Measurements from ENCODE around the gene COL2A1. TPM values are rescaled to one million over a fixed set of nuclear protein-coding genes. Genes with fewer than 3 reads are reported as not detected.

The COL2A1 gene
- total and polyA plus RNA-seq, 9 of the 15 experiments (the other 6 are each of a cell fraction or from before 2014, with no cell fraction given) = 0.46 TPM; not detected in 8

DNA sequence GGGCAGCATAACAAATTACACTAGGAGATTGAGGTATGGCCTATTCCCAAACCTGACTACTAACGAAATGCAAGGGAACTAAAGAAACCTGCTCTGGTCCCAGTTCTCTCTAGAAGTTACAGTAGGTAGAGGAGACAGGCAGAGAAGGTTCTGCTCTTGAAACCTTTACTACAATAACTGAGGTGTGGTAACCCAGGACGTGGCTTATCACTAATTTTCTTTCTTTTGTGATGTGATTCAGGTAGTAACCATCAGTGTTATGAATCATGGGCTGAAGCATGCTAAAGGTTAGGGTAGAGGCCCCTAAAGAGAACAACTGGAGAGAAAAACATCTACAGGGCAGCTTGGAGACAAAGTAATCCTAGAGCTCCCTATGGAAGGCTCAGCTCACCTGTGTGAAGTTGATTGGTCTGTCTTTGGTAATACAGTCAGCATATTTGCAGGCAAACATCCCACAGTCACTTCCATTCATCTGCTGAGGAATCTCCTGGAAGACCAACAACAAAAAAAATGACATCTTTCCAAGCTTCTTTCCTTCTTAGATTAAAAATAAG is 41.8 kb upstream of the COL2A1 start:
- peaks cover 82% of the 10 kb centered on the region for H3K36me3 ChIP-seq (ENCODE audit: control insufficient read depth, insufficient read depth, low read length)
- WGBS (ENCODE audit: insufficient coverage, low coverage, missing lambda C conversion rate) = 83% methylated on average over 2 of the region's 2 CpGs
- TF ChIP-seq AFF1 (IDR thresholded peaks at IDR 0.05; ENCODE audit: low read depth in 1 of 2, partially characterized antibody in 2 of 2) = no peak
- TF ChIP-seq, protein P1, sequence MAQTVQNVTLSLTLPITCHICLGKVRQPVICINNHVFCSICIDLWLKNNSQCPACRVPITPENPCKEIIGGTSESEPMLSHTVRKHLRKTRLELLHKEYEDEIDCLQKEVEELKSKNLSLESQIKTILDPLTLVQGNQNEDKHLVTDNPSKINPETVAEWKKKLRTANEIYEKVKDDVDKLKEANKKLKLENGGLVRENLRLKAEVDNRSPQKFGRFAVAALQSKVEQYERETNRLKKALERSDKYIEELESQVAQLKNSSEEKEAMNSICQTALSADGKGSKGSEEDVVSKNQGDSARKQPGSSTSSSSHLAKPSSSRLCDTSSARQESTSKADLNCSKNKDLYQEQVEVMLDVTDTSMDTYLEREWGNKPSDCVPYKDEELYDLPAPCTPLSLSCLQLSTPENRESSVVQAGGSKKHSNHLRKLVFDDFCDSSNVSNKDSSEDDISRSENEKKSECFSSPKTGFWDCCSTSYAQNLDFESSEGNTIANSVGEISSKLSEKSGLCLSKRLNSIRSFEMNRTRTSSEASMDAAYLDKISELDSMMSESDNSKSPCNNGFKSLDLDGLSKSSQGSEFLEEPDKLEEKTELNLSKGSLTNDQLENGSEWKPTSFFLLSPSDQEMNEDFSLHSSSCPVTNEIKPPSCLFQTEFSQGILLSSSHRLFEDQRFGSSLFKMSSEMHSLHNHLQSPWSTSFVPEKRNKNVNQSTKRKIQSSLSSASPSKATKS (CRISPR knock-in tag; IDR thresholded peaks at IDR 0.05) = no peak
- no peak for TF ChIP-seq USF2 (CRISPR knock-in tag; IDR thresholded peaks at IDR 0.05)
- no peak for TF ChIP-seq ZC3H11A (IDR thresholded peaks at IDR 0.05; ENCODE audit: low read depth, low read length)
- TF ChIP-seq ZNF589 (CRISPR knock-in tag; IDR thresholded peaks at IDR 0.05; ENCODE audit: low read depth) = no peak
- no peak for TF ChIP-seq SRSF1 (IDR thresholded peaks at IDR 0.05; ENCODE audit: low read depth, low read length)
- no peak for TF ChIP-seq TFAP4 (CRISPR knock-in tag; IDR thresholded peaks at IDR 0.05; ENCODE audit: borderline replicate concordance)
- TF ChIP-seq RBM15 (IDR thresholded peaks at IDR 0.05; ENCODE audit: insufficient read depth, low read length) = no peak
- no peak for TF ChIP-seq HNRNPH1 (optimal IDR thresholded peaks at IDR 0.05; ENCODE audit: low read depth, low read length)
- TF ChIP-seq RBM14 (IDR thresholded peaks at IDR 0.05; ENCODE audit: borderline replicate concordance, insufficient read depth, low read depth, low read length) = no peak
- H3K4me2 ChIP-seq (ENCODE audit: insufficient read depth, low read length) = no peak overlapping the region
- H3K9me1 ChIP-seq (ENCODE audit: control insufficient read depth, insufficient read depth, low read length) = no peaks in the 10 kb centered on the region
- DNase-seq (ENCODE audit: extremely low read depth in 1 of 4, low spot score in 3 of 4) = no peak
- no peaks in the 10 kb centered on the region for H3K9me3 ChIP-seq (replicated peaks; ENCODE audit: control insufficient read depth, insufficient read depth, low read depth, low read length)
- ATAC-seq = no peak
- H4K20me1 ChIP-seq (replicated peaks; ENCODE audit: control insufficient read depth, insufficient read depth, low read length) = no peaks in the 10 kb centered on the region
- no peaks in the 10 kb centered on the region for H3K27me3 ChIP-seq (ENCODE audit: control insufficient read depth in 2 of 2, insufficient read depth in 2 of 2, low read length in 2 of 2)
- in situ Hi-C loops (cut with MboI) (no loop called here), intact Hi-C loops (cut with micrococcal nuclease) (no loop called here)
- ChIA-PET POLR2A (interaction anchor here (1.6 kb wide), 1 partner anchor 30 kb away, joined by 4 read pairs; no protein-coding TSS in a partner anchor), CTCF (ENCODE audit: low intra/inter-chr PET ratio) (no interaction called here)
- H3K4me1 ChIP-seq (replicated peaks in 1 of 2; ENCODE audit: control insufficient read depth in 2 of 2, insufficient read depth in 2 of 2, low read length in 2 of 2) = no peaks in the 10 kb centered on the region
- H3K9ac ChIP-seq (ENCODE audit: insufficient read depth in 1 of 2, low read depth in 2 of 2, low read length in 2 of 2) = no peak overlapping the region
- no peak overlapping the region for H3K4me3 ChIP-seq
- no peak for FAIRE-seq
- H2AFZ ChIP-seq (ENCODE audit: low read depth, low read length) = no peak overlapping the region
- no peaks in the 10 kb centered on the region for H3K79me2 ChIP-seq (ENCODE audit: control insufficient read depth, insufficient read depth, low read length)
- H3K27ac ChIP-seq (ENCODE audit: extremely low read depth, low read depth, low read length) = no peak overlapping the region
- no TSS peak for BruUV-seq (replicated peaks)
